Loucy (cell line): ENCODE data around the gene CLMN.

Experiments
- CTCF ChIP-seq: fragments of 200-600 bp; sonication (generic); conservative IDR thresholded peaks from 2 replicates; pipeline ENCODE4 v1.5.1; 2014; ENCODE audit warnings: mild to moderate bottlenecking, antibody characterized with exemption, low read length
- EZH2phosphoT487 ChIP-seq: fragments of 200-600 bp; IDR thresholded peaks from 2 replicates; pipeline ENCODE4 v1.6.1; 2018; ENCODE audit warnings: antibody characterized with exemption, mild to moderate bottlenecking, moderate library complexity, borderline replicate concordance

GRCh38 chr14:95254288-95254687, 65.4 kb downstream of the CLMN start:
- TF ChIP-seq CTCF (no peak), EZH2phosphoT487 (no peak)
